ENCODE results near the gene NKX2-1. TPM values are rescaled to one million over a fixed set of nuclear protein-coding genes. Genes with fewer than 3 reads are reported as not detected.

The NKX2-1 gene
- total RNA-seq (not detected), total RNA-seq (0 to 0.08 (median 0) reads per million in 172 experiments)
- not detected for polyA plus RNA-seq (2013, experiment 1 of 2)
- not detected for polyA plus RNA-seq (2013, experiment 2 of 2)

DNA sequence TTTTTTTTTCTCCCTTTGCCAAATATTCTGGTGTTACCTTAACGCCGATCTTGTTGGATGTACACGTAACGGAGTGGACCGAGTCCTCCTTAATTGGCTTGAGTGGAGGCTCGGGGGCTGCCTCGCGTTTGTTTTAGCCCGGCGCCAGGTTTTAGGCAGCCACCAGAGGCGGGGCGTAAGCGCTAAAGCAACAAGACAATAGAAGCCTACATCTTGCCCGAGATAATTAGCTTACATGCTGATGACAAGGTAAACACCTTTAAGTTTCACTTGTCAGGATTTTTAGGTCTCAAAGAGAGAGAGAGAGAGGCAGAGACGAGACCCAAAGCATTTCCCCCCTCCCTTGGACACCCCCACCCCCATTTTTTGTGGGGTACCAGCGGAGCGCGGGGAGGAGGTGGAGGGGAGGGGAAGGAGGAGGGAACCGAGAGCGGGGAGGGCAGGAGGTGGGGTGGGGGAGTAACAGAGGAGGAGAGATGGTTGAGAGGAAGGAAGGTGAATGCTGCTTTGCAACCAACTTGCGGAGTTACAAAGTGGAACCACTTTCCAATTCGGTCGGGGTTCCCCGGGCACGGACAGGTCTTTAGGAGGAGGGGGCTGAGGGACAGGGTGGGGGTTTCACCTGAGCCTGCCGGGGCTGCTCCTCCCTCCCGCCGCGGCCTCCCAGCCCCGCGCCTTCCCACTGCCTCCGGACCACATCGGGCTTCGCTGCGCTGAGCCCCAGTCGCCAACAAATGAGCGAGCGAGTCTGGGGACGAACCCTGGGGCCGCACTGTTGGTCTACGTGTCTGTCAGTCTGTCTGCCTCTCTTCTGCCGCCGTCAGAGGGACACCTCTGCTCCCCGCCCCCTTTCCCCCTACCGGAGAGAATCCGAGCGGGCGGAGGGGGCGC lies at the start of gene NKX2-1:
NKX2-1 (minus strand) TSS at position 802 of the 891 bp plus-strand sequence; CDS start at position 699, 103 bp downstream.
- DNase-seq (no peak), ATAC-seq (ENCODE audit: poor library complexity) (no peak)
- peaks cover 0 to 53% of the 10 kb centered on the region in 2 experiments for H3K9me3 ChIP-seq (ENCODE audit: control insufficient read depth in 1 of 2, insufficient read depth in 1 of 2, low read length in 2 of 2)
- TF ChIP-seq, protein P1, sequence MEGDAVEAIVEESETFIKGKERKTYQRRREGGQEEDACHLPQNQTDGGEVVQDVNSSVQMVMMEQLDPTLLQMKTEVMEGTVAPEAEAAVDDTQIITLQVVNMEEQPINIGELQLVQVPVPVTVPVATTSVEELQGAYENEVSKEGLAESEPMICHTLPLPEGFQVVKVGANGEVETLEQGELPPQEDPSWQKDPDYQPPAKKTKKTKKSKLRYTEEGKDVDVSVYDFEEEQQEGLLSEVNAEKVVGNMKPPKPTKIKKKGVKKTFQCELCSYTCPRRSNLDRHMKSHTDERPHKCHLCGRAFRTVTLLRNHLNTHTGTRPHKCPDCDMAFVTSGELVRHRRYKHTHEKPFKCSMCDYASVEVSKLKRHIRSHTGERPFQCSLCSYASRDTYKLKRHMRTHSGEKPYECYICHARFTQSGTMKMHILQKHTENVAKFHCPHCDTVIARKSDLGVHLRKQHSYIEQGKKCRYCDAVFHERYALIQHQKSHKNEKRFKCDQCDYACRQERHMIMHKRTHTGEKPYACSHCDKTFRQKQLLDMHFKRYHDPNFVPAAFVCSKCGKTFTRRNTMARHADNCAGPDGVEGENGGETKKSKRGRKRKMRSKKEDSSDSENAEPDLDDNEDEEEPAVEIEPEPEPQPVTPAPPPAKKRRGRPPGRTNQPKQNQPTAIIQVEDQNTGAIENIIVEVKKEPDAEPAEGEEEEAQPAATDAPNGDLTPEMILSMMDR (IDR thresholded peaks at IDR 0.05) = no peak
- H3K27ac ChIP-seq (ENCODE audit: low read depth in 1 of 2, low read length in 2 of 2) = no peak within 1 kb of the TSS
- Mint-ChIP-seq H3K4me3 (peak within 1 kb of the TSS; percentile 63), H3K9me3 (no peaks in the 10 kb centered on the region), H3K4me1 (ENCODE audit: low read depth) (peaks cover 13% of the 10 kb centered on the region), H3K27me3 (peaks cover 66% of the 10 kb centered on the region), H3K36me3 (ENCODE audit: low read depth) (no peaks in the 10 kb centered on the region), H3K27ac (no peak within 1 kb of the TSS)
- intact Hi-C loops (cut with DNase I, micrococcal nuclease) = no loop called here
- CTCF ChIA-PET = no interaction called here
- POLR2A ChIA-PET = no interaction called here
- H3K4me1 ChIP-seq (ENCODE audit: insufficient read depth, low read length) = peaks cover 22% of the 10 kb centered on the region
- H3K27me3 ChIP-seq (ENCODE audit: control insufficient read depth in 1 of 2, insufficient read depth in 2 of 2, low read length in 2 of 2) = peaks cover 64 to 87% of the 10 kb centered on the region in 2 experiments
- H3K36me3 ChIP-seq (ENCODE audit: insufficient read depth, low read length) = no peaks in the 10 kb centered on the region
- H3K4me3 ChIP-seq (ENCODE audit: low read length) = no peak within 1 kb of the TSS

DNA sequence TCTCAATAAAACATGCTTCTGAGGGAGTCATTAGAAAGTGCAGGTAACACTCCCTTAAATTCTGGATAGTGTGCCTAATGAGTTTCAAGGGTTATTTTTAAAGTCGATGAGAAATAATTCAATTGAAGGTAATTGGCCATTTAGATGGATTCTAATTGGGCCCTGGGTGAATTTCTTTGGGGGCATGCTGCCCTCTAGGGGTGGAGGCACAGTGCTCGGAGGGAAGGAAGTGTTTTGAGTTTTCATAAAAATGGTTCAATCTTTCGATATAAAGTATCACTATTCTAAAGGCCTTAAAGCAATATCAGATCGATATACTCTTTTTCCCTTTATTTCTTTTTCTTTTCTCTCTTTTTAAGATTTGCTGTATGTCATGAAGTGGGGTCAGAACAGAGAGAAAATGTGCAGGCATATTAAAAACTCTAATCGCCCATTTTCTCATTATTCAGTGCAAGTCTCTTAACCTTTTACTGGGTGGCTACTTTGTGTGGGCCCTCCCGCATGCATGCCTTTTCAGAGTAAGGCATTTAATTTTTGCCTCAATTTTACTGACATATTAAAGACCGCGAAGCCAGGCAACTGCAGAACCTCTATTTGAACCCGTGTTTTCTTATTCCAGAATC lies 36.9 kb upstream of the NKX2-1 start:
- Histone ChIP-seq H3K27ac (ENCODE audit: low read depth in 1 of 2, low read length in 2 of 2) (no peak overlapping the region), H3K27me3 (ENCODE audit: control insufficient read depth in 1 of 2, insufficient read depth in 2 of 2, low read length in 2 of 2) (no peaks in the 10 kb centered on the region), H3K36me3 (ENCODE audit: insufficient read depth, low read length) (no peaks in the 10 kb centered on the region), H3K9me3 (ENCODE audit: control insufficient read depth in 1 of 2, insufficient read depth in 1 of 2, low read length in 2 of 2) (no peaks in the 10 kb centered on the region), H3K4me3 (ENCODE audit: low read length) (no peak overlapping the region), H3K4me1 (ENCODE audit: insufficient read depth, low read length) (no peaks in the 10 kb centered on the region)
- no peaks in the 10 kb centered on the region for H3K36me3 Mint-ChIP-seq (ENCODE audit: low read depth)
- H3K4me3 Mint-ChIP-seq = no peak overlapping the region
- CTCF ChIA-PET = no interaction called here
- POLR2A ChIA-PET = no interaction called here
- H3K4me1 Mint-ChIP-seq (ENCODE audit: low read depth) = no peaks in the 10 kb centered on the region
- TF ChIP-seq, protein P1 (IDR thresholded peaks at IDR 0.05) = peak; percentile 59
- DNase-seq (peak in 4 of 14 experiments; percentile 6 to 8 (median 6)), ATAC-seq (ENCODE audit: poor library complexity) (no peak)
- H3K9me3 Mint-ChIP-seq = no peaks in the 10 kb centered on the region
- peaks cover 20% of the 10 kb centered on the region for H3K27me3 Mint-ChIP-seq
- intact Hi-C loops (cut with DNase I, micrococcal nuclease) = loop anchor here in 1 of 2 experiments (10.0 kb wide), 1 partner anchor 672 kb away; no protein-coding TSS in a partner anchor
- H3K27ac Mint-ChIP-seq = no peak overlapping the region

DNA sequence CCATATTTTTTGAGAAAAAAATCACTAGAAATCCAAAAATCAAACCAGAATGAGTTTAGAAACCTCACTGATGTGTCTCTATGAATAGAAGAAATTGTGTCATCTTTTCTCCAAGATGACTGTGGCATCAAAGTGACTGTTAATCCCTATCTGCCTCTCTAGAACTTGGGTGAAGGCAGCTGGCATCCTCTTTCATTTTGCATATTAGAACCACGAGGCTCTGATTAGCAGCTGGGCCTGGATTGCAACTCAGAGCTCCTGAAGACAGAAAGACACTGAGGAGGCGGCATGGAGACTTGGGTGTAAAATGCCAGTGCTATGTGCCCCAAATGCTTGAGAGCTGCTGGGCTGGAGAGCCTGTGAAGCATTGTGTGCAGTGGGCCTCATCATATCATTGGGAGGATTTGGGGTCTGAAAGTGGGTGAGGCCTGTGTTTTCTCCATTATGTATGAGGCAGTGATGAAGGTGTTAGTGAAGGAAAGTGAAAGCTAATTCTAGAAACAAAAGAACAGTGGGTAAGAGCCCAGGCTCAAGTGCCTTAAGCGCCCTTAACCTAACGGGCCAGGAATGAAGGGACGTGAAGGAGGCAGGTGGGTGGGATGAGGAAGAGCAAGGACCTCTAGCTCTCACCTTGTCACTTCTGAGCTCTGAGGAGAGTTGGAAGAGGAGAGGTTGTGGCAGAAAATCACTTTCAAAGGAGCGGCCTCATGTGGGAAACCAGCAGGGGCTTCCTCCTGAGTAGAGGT lies 36.1 kb upstream of the NKX2-1 start:
- TF ChIP-seq, protein P1 (IDR thresholded peaks at IDR 0.05) = no peak
- Histone ChIP-seq H3K36me3 (ENCODE audit: insufficient read depth, low read length) (no peaks in the 10 kb centered on the region), H3K4me3 (ENCODE audit: low read length) (no peak overlapping the region), H3K27ac (ENCODE audit: low read depth in 1 of 2, low read length in 2 of 2) (no peak overlapping the region), H3K9me3 (ENCODE audit: control insufficient read depth in 1 of 2, insufficient read depth in 1 of 2, low read length in 2 of 2) (no peaks in the 10 kb centered on the region), H3K4me1 (ENCODE audit: insufficient read depth, low read length) (no peaks in the 10 kb centered on the region), H3K27me3 (ENCODE audit: control insufficient read depth in 1 of 2, insufficient read depth in 2 of 2, low read length in 2 of 2) (no peaks in the 10 kb centered on the region)
- H3K36me3 Mint-ChIP-seq (ENCODE audit: low read depth) = no peaks in the 10 kb centered on the region
- POLR2A ChIA-PET = no interaction called here
- no peaks in the 10 kb centered on the region for H3K4me1 Mint-ChIP-seq (ENCODE audit: low read depth)
- DNase-seq (no peak), ATAC-seq (ENCODE audit: poor library complexity) (no peak)
- H3K27me3 Mint-ChIP-seq = peaks cover 20% of the 10 kb centered on the region
- no peak overlapping the region for H3K4me3 Mint-ChIP-seq
- no peak overlapping the region for H3K27ac Mint-ChIP-seq
- no peaks in the 10 kb centered on the region for H3K9me3 Mint-ChIP-seq
- intact Hi-C loops (cut with DNase I, micrococcal nuclease) = loop anchor here in 1 of 2 experiments (10.0 kb wide), 1 partner anchor 671 kb away; no protein-coding TSS in a partner anchor
- CTCF ChIA-PET = no interaction called here
